Kidney tubule cell (primary cell): Measurements from ENCODE around the gene GPR142.

Experiments
- DNase-seq: peaks from one replicate; pipeline ENCODE4 v3.0.0-alpha.2; 2018; ENCODE audit warnings: low spot score

GPR142 gene

GRCh38 chr17:74344658-74345057 is 22.6 kb upstream of the GPR142 start:
- no peak for DNase-seq

- peak; percentile 22 for DNase-seq
These were observed 21.7 kb upstream of the GPR142 start for GRCh38 chr17:74345433-74346241.

DNA sequence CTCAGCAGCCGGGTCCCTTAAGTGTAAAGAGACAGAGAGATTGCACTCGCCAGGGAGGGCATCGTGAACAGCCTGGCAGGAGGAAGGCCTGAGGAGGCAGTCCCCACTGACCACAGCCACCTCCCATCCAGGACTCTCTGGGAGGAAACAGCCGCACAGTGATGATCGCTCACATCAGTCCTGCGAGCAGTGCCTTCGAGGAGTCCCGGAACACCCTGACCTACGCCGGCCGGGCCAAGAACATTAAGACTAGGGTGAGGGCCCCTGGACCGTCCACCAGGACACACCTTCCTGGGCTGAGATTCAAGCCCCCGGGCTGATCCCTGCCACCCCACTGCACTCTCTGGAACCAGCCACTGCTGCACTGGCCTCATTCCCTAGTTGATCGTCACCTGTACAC is 19.7 kb upstream of the GPR142 start:
- DNase-seq: no peak

DNA sequence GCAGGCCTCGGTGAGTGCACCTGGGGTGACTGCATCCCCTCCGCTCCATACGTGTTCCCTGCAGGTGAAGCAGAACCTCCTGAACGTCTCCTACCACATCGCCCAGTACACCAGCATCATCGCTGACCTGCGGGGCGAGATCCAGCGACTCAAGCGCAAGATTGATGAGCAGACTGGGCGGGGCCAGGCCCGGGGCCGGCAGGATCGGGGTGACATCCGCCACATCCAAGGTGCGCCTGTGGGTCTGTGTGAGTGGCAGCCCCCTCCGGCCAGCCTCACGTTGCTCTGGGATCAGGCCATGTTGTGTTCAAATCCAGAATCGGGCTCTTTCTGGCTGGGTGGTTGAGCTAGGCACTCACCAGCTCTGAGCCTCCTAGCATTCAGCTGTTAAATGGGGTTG is 18.2 kb upstream of the GPR142 start:
- DNase-seq: no peak

DNA sequence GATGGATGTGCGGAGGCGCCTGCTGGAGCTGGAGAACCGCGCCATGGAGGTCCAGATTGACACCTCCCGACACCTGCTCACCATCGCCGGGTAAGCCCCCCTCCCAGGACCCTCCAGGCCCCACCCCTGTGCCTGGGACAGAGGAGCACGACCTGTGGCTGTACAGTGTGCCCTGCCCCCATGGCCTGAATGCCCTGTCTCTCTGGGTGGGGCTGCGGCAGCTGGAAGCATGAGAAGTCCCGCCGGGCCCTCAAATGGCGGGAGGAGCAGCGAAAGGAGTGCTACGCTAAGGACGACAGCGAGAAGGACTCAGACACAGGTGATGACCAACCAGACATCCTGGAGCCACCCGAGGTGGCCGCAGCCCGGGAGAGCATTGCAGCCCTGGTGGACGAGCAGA is 16.8 kb upstream of the GPR142 start:
- no peak for DNase-seq

- no peak for DNase-seq
These were observed 15.6 kb upstream of the GPR142 start for GRCh38 chr17:74351552-74352210.

DNA sequence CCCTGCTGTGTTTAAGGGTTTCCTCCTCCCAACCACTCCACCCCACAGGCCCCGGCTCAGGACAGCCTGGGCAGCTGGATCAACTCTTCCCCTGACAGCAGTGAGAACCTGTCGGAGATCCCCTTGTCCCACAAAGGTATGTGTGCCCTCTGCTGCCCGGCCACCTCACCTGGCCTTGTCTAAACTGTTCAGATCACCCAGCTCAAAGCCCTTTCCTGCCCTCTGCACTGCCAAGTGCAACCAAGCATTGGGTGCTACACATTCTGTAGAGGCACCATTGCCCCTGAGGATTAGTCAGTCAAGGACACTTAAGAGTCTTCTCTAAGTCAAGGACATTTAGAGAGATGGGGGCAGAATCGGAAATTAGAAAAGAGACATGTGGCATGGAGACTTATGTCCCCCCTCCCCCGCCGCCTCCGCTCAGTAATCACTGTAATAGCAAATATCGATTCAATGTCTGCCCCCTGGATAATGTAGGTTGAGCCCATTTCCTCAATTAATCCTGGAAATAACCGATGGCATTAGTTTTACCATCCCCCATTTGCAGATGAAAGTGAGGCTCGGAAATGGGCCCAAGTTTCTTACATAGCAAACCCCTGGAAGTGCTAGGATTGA is 13.8 kb upstream of the GPR142 start:
- no peak for DNase-seq

DNA sequence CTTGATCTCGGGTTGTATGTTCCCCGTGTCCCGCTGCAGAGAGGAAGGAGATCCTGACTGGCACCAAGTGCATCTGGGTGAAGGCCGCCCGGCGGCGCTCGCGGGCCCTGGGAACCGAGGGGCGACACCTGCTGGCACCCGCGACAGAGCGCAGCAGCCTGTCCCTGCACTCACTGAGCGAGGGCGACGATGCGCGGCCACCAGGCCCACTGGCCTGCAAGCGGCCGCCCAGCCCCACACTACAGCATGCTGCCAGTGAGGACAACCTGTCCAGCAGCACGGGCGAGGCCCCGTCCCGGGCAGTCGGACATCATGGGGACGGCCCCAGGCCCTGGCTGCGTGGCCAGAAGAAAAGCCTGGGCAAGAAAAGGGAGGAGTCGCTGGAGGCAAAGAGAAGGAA is 13.2 kb upstream of the GPR142 start:
- peak; percentile 44 for DNase-seq

- DNase-seq: no peak
These were observed 12.7 kb upstream of the GPR142 start for GRCh38 chr17:74354561-74354960.

- no peak for DNase-seq
These were observed 12.2 kb upstream of the GPR142 start for GRCh38 chr17:74355065-74355464.

DNA sequence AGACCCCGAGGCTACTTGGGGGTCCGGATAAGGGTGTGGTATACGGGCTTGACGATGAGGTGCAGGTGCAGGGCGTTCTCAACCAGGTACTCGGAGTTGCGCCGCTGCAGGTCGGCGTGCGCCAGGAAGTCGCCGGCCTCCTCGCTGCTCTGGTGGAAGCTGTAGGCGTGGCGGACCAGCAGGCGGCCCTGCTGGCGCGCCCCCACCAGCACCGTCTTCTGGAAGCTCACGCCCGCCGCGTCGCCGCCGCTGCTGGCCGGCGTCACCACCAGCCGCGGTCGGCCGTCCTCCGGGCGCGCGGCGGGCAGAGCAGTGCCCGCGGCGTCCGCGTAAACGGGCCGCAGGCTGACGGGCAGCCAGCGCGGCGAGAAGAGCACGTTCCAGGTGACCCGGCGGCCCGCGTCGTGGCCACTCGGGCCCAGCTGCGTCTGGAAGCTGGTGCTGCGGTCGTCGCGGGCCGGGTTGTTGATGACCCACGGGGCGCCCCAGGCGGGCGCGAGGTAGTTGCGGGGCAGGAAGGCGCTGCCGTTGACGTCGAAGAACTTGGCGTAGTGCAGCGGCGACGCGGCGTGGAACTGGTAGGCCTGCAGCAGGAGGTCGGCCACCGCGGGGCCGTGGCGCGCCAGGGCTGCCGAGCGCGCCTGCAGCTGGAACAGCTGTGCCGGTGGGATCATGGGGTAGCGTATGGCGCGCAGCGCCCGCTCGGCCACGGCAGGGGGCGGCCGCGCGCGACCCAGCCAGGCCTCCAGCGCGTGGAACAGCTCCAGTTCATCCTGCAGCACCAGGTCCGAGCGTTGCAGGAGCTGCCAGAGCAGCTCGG is 10.4 kb upstream of the GPR142 start:
- DNase-seq: no peak

DNA sequence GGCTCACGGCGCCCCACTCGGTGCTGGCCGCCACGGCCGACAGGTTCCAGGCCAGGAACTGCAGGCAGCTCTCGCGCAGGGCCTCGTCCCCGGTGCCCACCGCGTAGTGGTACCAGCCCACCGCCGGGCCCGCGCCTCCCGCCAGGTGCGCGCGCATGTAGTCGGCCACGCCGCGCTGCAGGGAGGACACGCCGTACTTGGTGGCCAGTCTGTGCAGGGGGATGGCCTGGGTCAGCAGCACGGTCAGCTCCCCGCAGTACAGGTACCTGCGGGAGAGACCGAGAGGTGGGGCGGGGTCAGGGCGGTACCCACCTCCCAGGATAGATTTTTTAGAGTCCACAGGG is 9.9 kb upstream of the GPR142 start:
- DNase-seq: no peak

GRCh38 chr17:74358697-74359096 is 8.6 kb upstream of the GPR142 start:
- no peak for DNase-seq

DNA sequence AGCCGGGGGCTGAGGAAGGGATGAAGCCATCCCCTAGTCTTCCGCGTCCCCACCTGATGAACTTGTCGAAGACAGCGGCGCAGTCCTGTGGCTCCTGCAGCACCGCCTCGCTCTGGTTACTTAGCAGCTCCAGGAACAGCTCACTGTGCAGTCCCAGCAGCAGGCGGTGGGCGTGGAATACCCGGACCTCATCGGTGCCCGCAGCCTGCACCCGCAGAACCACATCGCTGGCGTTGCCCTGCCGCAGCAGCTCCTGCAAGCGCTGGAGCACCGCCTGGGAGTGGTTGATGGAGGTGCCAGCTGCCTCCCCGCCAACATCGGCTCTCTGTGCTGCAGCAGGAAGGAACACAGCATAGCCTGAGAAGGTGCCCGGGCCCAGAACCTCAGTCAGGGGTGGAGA is 7.4 kb upstream of the GPR142 start:
- no peak for DNase-seq

DNA sequence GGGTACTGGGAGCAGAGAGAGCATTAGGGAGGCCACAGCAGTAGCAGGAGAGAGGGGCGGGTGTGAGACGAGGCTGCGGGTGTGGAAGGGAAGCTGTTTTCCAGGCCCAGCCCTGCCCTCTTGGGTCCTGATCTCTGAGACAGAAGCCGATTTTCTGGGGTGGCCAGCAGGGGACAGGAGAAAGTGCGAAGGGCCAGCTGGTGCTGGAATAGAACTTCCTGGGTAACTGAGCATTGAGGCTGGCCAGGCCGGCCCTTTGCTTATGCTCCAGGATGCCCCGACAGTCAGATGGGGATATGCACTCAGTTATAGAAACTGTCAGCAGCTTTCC is 6.4 kb upstream of the GPR142 start:
- no peak for DNase-seq

DNA sequence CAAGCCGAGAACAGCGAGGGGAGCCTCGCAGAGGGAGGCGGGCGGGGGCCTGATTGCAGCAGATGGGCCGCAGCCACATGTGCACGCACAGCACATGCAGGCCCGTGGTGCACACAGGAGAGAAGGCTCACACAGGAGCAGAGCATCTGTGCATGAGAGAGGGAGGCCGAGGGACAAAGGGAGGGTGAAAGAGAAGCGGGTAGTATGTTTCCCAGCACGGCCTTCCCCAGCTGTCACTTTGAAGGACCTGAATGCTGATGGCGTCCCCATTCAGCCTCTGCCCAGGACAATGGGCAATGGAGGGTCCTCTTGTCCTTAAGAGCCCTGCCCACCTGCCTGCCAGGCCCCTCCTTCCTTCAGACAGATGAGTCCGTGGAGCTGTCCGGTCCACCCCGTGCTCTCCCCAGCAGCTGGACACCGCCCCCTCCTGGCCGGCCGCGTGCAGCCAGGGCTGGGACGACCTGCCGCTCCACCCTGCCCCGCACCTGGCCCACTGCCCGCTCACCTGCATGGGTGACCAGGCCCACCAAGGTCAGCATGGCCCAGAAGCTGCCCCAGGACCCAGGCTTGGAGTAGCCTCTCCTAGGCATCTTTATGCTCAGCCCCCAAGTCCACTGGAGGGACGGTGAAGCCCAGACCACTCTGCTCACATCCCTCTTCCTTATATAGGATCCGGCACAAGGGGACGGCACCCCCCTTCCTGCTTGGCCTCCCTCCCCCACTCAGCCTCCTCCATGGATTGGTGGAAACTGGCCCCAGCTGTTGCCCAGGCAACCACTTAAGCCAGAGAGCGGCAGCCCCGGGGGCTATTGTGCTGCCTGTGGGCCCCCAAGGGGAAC is 5.9 kb upstream of the GPR142 start, which contains the start of gene BTBD17:
BTBD17 (minus strand) TSS at position 639 of the 839 bp plus-strand sequence; CDS start at position 590, 49 bp downstream.
- DNase-seq: peak; percentile 46

GRCh38 chr17:74362069-74362405 is 5.3 kb upstream of the GPR142 start:
- DNase-seq: no peak

DNA sequence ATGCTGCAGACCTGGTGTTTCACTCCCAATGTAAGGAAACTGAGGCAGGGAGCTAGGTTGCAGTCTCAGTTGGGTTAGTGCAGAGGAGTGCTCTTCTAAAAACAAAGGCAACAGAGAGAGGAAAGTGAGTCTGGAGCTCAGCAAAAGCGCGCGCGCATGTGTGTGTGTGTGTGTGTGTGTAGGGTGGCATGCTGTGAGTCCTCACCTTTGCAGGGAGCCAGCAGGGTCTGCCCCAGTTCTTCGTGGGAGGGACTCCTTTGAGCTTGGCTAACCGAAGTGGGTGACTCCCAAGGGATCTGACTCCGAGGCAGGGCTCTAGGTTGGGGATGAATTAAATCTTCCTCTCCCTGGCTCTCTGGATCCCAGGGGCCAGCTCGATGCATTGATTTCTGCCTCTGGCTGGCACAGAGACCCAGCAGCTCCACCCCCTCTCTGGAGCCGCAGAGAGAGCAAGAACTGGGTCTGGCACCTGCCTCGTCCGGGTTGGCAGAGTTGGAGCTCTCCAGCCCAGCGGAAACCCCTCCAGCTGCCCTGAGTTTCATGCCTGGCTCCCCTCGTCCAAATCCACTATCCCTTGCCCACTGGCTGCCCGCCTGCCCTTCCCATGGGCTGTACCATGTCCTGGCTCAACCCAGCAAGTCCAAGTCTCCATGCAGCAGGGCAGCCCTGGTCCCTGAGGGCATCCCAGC is 4.4 kb upstream of the GPR142 start:
- no peak for DNase-seq

- peak; percentile 57 for DNase-seq
These were observed 1.2 kb downstream of the GPR142 start for GRCh38 chr17:74368341-74369081.

- no peak for DNase-seq
These were observed 1.9 kb downstream of the GPR142 start for GRCh38 chr17:74369221-74369620.
